A549 (cell line): ENCODE measurements around the gene OR4D11.

Source experiments
- BHLHE40 ChIP-seq: IDR thresholded peaks from 2 replicates; pipeline ENCODE4 v1.6.1; 2012; ENCODE audit warnings: low read depth, low read length, inconsistent platforms
- ESRRA ChIP-seq: fragments of 150-350 bp; IDR thresholded peaks from 2 replicates; pipeline ENCODE4 v1.6.1; 2014; ENCODE audit warnings: mild to moderate bottlenecking, low read length, borderline replicate concordance
- KDM1A ChIP-seq: fragments of 200-600 bp; sonication (generic); IDR thresholded peaks from 2 replicates; pipeline ENCODE4 v1.6.1; 2016; ENCODE audit warnings: low read depth, mild to moderate bottlenecking
- NR3C1 ChIP-seq: fragments of >200 bp; sonication (Bioruptor Twin); formaldehyde crosslinking; IDR thresholded peaks from 3 replicates; pipeline ENCODE4 v1.6.1; 2017
- PHF8 ChIP-seq: fragments of 200-600 bp; sonication (generic); IDR thresholded peaks from 2 replicates; pipeline ENCODE4 v1.6.1; 2016; ENCODE audit warnings: low read depth, mild to moderate bottlenecking, antibody characterized with exemption, moderate library complexity, borderline replicate concordance
- POLR2A ChIP-seq: IDR thresholded peaks from 2 replicates; pipeline ENCODE4 v1.6.1; 2012; ENCODE audit warnings: mild to moderate bottlenecking, low read length
- TF ChIP-seq, protein P1 (sequence below): fragments of >200 bp; sonication (Bioruptor Twin); formaldehyde crosslinking; IDR thresholded peaks from 3 replicates; pipeline ENCODE4 v1.5.1; 2016
- TF ChIP-seq, protein P2 (sequence below): IDR thresholded peaks from 2 replicates; pipeline ENCODE4 v1.6.1; 2012; ENCODE audit warnings: low read depth, borderline replicate concordance

DNA sequence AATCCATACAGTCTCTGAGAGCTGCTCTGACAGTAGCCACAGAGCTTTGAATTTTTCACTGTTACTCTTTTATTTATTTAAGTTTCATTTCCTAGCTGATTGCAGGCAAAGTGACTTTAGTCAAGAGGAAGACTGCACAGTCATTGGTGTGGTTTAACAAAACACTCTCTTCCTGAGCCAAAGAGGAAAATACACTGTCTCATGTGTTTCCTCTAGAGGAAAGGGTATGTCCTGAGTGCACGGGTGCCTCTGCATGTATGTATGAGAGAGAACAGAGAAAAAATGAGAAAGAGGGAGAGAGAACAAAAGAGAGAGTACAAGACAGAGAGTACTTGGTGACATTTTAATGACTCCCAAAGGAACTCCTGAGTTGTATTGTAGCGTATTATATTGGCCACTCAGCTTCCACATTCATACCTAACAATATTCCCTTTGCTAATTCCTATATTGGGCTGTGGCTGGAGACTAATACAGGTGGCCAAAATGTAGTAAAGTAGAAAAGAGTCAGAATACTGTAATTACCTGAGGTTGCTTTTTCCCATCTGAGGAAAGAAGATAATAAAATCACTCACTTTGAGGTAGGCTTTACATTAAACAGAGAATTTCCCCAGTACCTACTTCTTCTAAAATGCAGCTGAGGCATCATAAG, 7.7 kb downstream of the OR4D11 start, which contains the start of gene OR4D9:
- TF ChIP-seq, protein P1, sequence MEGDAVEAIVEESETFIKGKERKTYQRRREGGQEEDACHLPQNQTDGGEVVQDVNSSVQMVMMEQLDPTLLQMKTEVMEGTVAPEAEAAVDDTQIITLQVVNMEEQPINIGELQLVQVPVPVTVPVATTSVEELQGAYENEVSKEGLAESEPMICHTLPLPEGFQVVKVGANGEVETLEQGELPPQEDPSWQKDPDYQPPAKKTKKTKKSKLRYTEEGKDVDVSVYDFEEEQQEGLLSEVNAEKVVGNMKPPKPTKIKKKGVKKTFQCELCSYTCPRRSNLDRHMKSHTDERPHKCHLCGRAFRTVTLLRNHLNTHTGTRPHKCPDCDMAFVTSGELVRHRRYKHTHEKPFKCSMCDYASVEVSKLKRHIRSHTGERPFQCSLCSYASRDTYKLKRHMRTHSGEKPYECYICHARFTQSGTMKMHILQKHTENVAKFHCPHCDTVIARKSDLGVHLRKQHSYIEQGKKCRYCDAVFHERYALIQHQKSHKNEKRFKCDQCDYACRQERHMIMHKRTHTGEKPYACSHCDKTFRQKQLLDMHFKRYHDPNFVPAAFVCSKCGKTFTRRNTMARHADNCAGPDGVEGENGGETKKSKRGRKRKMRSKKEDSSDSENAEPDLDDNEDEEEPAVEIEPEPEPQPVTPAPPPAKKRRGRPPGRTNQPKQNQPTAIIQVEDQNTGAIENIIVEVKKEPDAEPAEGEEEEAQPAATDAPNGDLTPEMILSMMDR: no peak
- TF ChIP-seq, protein P2, sequence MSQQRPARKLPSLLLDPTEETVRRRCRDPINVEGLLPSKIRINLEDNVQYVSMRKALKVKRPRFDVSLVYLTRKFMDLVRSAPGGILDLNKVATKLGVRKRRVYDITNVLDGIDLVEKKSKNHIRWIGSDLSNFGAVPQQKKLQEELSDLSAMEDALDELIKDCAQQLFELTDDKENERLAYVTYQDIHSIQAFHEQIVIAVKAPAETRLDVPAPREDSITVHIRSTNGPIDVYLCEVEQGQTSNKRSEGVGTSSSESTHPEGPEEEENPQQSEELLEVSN: no peak
- no peak for TF ChIP-seq POLR2A
- no peak for TF ChIP-seq KDM1A
- TF ChIP-seq PHF8: no peak
- TF ChIP-seq BHLHE40: no peak
- no peak for TF ChIP-seq NR3C1
- TF ChIP-seq ESRRA: no peak
